22Rv1 (cell line): ENCODE results near the gene MTA3.

Source experiments
- CTCF ChIP-seq: fragments of 450-650 bp; IDR thresholded peaks from 2 replicates; pipeline ENCODE4 v1.5.1; 2017; ENCODE audit warnings: mild to moderate bottlenecking
- ZFX ChIP-seq: fragments of 450-650 bp; IDR thresholded peaks from 2 replicates; pipeline ENCODE4 v1.6.1; 2017; ENCODE audit warnings: antibody characterized with exemption, borderline replicate concordance

DNA sequence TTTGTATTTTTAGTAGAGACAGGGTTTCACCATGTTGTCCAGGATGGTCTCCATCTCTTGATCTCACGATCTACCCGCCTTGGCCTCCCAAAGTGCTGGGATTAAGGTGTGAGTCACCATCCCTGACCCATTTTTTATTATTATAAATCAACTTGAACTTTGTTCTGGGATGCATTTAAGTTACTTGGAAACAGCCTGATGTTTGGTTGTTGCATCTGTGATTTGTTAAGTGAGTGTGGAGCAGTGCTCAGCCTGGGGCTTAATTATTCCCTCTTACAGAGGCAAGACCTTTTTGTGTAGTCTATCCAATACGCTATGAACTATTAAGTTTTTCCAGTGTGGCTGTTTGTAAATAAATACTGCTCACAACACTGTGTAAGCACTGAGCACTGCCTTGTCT is 32.6 kb downstream of the MTA3 start:
- TF ChIP-seq CTCF, result no peak
- TF ChIP-seq ZFX, result no peak
